CMK (cell line): ENCODE results near the gene SHISA7.

Source experiments
- DNase-seq: peaks from one replicate; pipeline ENCODE4 v3.0.0-alpha.2; 2010; ENCODE audit warnings: low read depth

Gene SHISA7

GRCh38 chr19:55443045-55443823 lies at the start of gene SHISA7:
Gene SHISA7, minus strand, starts transcription at chr19:55443300. Its CDS starts 437 bp downstream, at chr19:55442863.
- no peak for DNase-seq

- DNase-seq: no peak
These were observed 49.4 kb upstream of the SHISA7 start for GRCh38 chr19:55492362-55492944.

GRCh38 chr19:55491546-55492360 lies 48.7 kb upstream of the SHISA7 start:
- no peak for DNase-seq

- no peak for DNase-seq
These were observed 47.7 kb upstream of the SHISA7 start for GRCh38 chr19:55490478-55491432.

GRCh38 chr19:55489711-55490477 lies 46.8 kb upstream of the SHISA7 start:
- DNase-seq: no peak

GRCh38 chr19:55488986-55489710 lies 46.0 kb upstream of the SHISA7 start:
- no peak for DNase-seq

- no peak for DNase-seq
These were observed 45.0 kb upstream of the SHISA7 start, which contains the start of gene SSC5D for GRCh38 chr19:55487924-55488687. Gene SSC5D, plus strand, starts transcription at chr19:55488436. Its CDS starts 154 bp downstream, at chr19:55488590.

GRCh38 chr19:55486971-55487923 lies 44.1 kb upstream of the SHISA7 start:
- no peak for DNase-seq

- DNase-seq: no peak
These were observed 43.2 kb upstream of the SHISA7 start for GRCh38 chr19:55486043-55486970.

- no peak for DNase-seq
These were observed 42.4 kb upstream of the SHISA7 start for GRCh38 chr19:55485439-55486011.

- DNase-seq: peak; percentile 83
These were observed 41.7 kb upstream of the SHISA7 start, which contains the start of gene NAT14 for GRCh38 chr19:55484593-55485438. Gene NAT14, plus strand, starts transcription at chr19:55485188. Its CDS starts 521 bp downstream, at chr19:55485709.

GRCh38 chr19:55483706-55484592 lies 40.8 kb upstream of the SHISA7 start:
- DNase-seq: no peak

GRCh38 chr19:55482967-55483705 lies 40.0 kb upstream of the SHISA7 start:
- DNase-seq: no peak
